HepG2 (cell line): ENCODE data around the gene DPH3. TPM values are rescaled to one million over a fixed set of nuclear protein-coding genes. Genes with fewer than 3 reads are reported as not detected.

Source experiments
- AHDC1 ChIP-seq: sonication (generic); formaldehyde crosslinking; IDR thresholded peaks from 2 replicates; pipeline ENCODE4 v1.5.1; 2020; ENCODE audit warnings: mild to moderate bottlenecking, missing genetic modification reagents, borderline replicate concordance
- BRCA1 ChIP-seq: sonication (generic); formaldehyde crosslinking; IDR thresholded peaks from 2 replicates; pipeline ENCODE4 v1.4.0; 2020; ENCODE audit warnings: missing genetic modification reagents
- ESRRA ChIP-seq: sonication (generic); formaldehyde crosslinking; IDR thresholded peaks from 2 replicates; pipeline ENCODE4 v1.5.1; 2020; ENCODE audit warnings: mild to moderate bottlenecking, low read depth, missing genetic modification reagents
- ETV6 ChIP-seq: sonication (generic); formaldehyde crosslinking; conservative IDR thresholded peaks from 2 replicates; pipeline ENCODE4 v1.4.0; 2020; ENCODE audit warnings: missing genetic modification reagents
- HOXA7 ChIP-seq: sonication (generic); formaldehyde crosslinking; IDR thresholded peaks from 2 replicates; pipeline ENCODE4 v1.8.1; 2022; ENCODE audit warnings: mild to moderate bottlenecking, missing genetic modification reagents, moderate library complexity
- JUNB ChIP-seq: sonication (generic); formaldehyde crosslinking; IDR thresholded peaks from 2 replicates; pipeline ENCODE4 v1.8.0; 2022; ENCODE audit warnings: missing genetic modification reagents, mild to moderate bottlenecking, borderline replicate concordance
- MAX ChIP-seq: IDR thresholded peaks from 2 replicates; pipeline ENCODE4 v1.6.1; 2012; ENCODE audit warnings: inconsistent platforms
- MEIS2 ChIP-seq: sonication (generic); formaldehyde crosslinking; IDR thresholded peaks from 2 replicates; pipeline ENCODE4 v1.9.0; 2021; ENCODE audit warnings: mild to moderate bottlenecking, missing genetic modification reagents
- YEATS2 ChIP-seq: sonication (generic); formaldehyde crosslinking; IDR thresholded peaks from 2 replicates; pipeline ENCODE4 v1.4.0; 2020; ENCODE audit warnings: missing genetic modification reagents, borderline replicate concordance
- ZFP62 ChIP-seq: sonication (generic); formaldehyde crosslinking; IDR thresholded peaks from 2 replicates; pipeline ENCODE4 v1.4.0; 2020; ENCODE audit warnings: missing genetic modification reagents
- ZNF205 ChIP-seq: IDR thresholded peaks from 2 replicates; pipeline ENCODE4 v1.6.1; 2018; ENCODE audit warnings: missing biosample characterization, missing genetic modification reagents
- ZNF30 ChIP-seq: sonication (generic); formaldehyde crosslinking; IDR thresholded peaks from 2 replicates; pipeline ENCODE4 v1.5.0; 2020; ENCODE audit warnings: mild to moderate bottlenecking, missing genetic modification reagents
- ZNF34 ChIP-seq: sonication (generic); formaldehyde crosslinking; IDR thresholded peaks from 2 replicates; pipeline ENCODE4 v1.4.0; 2020; ENCODE audit warnings: mild to moderate bottlenecking, missing genetic modification reagents, borderline replicate concordance
- ZNF629 ChIP-seq: sonication (generic); formaldehyde crosslinking; conservative IDR thresholded peaks from 2 replicates; pipeline ENCODE4 v1.5.0; 2020; ENCODE audit warnings: missing genetic modification reagents
- ZNF781 ChIP-seq: sonication (generic); formaldehyde crosslinking; IDR thresholded peaks from 2 replicates; pipeline ENCODE4 v1.5.1; 2020; ENCODE audit warnings: borderline replicate concordance, mild to moderate bottlenecking, missing genetic modification reagents; ENCODE audit errors: not compliant biosample characterization
- ZNF891 ChIP-seq: sonication (generic); formaldehyde crosslinking; IDR thresholded peaks from 2 replicates; pipeline ENCODE4 v1.5.0; 2020; ENCODE audit warnings: mild to moderate bottlenecking, missing genetic modification reagents
- polyA plus RNA-seq, 8 experiments: library from polyadenylated mRNA; depleted of rRNA in 3 of 8; stranded (reverse) in 7 of 8; unstranded in 1 of 8; fragments of >200 nt; fragmentation: Illumina TruSeq in 4 of 8; extraction: Trizol in 4 of 8; gene quantifications; 2 replicates each; pipeline versions ENCODE4 v1.2.1 to v1.2.3, GENCODE V29; 2011 to 2016; ENCODE audit warnings: low read depth in 4 of 8, missing spikeins in 1 of 8, mixed read lengths in 1 of 8; ENCODE audit not compliant: insufficient read depth in 1 of 8
- total RNA-seq, 5 experiments: library from RNA; depleted of rRNA; stranded (reverse); fragments of >200 nt; fragmentation: Illumina TruSeq; extraction: Trizol; gene quantifications; 2 replicates each; pipeline ENCODE4 v1.2.3, GENCODE V29; 2016; ENCODE audit warnings: low read depth in 1 of 5
- TF ChIP-seq, protein P1 (sequence below): sonication (generic); formaldehyde crosslinking; IDR thresholded peaks from 2 replicates; pipeline ENCODE4 v1.5.0; 2020; ENCODE audit warnings: missing genetic modification reagents

Gene DPH3
- total and polyA plus RNA-seq, 2 of the 13 experiments (the other 11 are each of a cell fraction or from before 2014, with no cell fraction given), result 18.3 to 21.6 TPM

GRCh38 chr3:16264708-16265454 lies at the start of gene DPH3, which contains the start of gene OXNAD1 (continued):
- no peak for TF ChIP-seq MEIS2 (CRISPR knock-in tag)
- TF ChIP-seq MAX, result peak; percentile 74
- no peak for TF ChIP-seq JUNB (CRISPR knock-in tag)
- peak; percentile 91 for TF ChIP-seq YEATS2
- TF ChIP-seq AHDC1 (CRISPR knock-in tag), result 0 out of 2 replicates have a peak, but pooled peaks have one; percentile 39
- TF ChIP-seq ZFP62 (CRISPR knock-in tag), result no peak
- peak; percentile 77; the same call in 1 of the 2 replicates for TF ChIP-seq BRCA1 (CRISPR knock-in tag)
- 0 out of 2 replicates have a peak, but pooled peaks have one; percentile 31 for TF ChIP-seq ZNF629 (CRISPR knock-in tag)
- no peak for TF ChIP-seq HOXA7
- TF ChIP-seq ZNF34, result no peak
- peak; percentile 51 for TF ChIP-seq ZNF781 (CRISPR knock-in tag)
- TF ChIP-seq ETV6 (CRISPR knock-in tag), result peak; percentile 36; the same call in 1 of the 2 replicates
- TF ChIP-seq, protein P1, sequence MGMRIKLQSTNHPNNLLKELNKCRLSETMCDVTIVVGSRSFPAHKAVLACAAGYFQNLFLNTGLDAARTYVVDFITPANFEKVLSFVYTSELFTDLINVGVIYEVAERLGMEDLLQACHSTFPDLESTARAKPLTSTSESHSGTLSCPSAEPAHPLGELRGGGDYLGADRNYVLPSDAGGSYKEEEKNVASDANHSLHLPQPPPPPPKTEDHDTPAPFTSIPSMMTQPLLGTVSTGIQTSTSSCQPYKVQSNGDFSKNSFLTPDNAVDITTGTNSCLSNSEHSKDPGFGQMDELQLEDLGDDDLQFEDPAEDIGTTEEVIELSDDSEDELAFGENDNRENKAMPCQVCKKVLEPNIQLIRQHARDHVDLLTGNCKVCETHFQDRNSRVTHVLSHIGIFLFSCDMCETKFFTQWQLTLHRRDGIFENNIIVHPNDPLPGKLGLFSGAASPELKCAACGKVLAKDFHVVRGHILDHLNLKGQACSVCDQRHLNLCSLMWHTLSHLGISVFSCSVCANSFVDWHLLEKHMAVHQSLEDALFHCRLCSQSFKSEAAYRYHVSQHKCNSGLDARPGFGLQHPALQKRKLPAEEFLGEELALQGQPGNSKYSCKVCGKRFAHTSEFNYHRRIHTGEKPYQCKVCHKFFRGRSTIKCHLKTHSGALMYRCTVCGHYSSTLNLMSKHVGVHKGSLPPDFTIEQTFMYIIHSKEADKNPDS (CRISPR knock-in tag), result no peak
- TF ChIP-seq ZNF30 (CRISPR knock-in tag), result no peak
- TF ChIP-seq ESRRA (CRISPR knock-in tag), result peak; percentile 70; the same call in 1 of the 2 replicates
- TF ChIP-seq ZNF891 (CRISPR knock-in tag), result 0 out of 2 replicates have a peak, but pooled peaks have one; percentile 1
- no peak for TF ChIP-seq ZNF205 (CRISPR knock-in tag)
